Measurements from ENCODE around the gene HMGXB3. TPM values are rescaled to one million over a fixed set of nuclear protein-coding genes. Genes with fewer than 3 reads are reported as not detected.

HMGXB3 gene
- total RNA-seq, 4 donors from 2014 or later, result 19.7 to 27.0 (median 23.9) TPM

- DNase-seq, result no peak
- Histone ChIP-seq H3K4me1 (no peaks in the 10 kb centered on the region), H3K4me3 (no peak overlapping the region), H3K9me3 (no peaks in the 10 kb centered on the region), H3K27me3 (no peaks in the 10 kb centered on the region), H3K27ac (no peak overlapping the region), H3K36me3 (peaks cover 0 to 48% of the 10 kb centered on the region in 2 donors)
- in situ Hi-C loops (cut with MboI; ENCODE audit: low sequenced_read_pairs in 4 of 4) (no loop called here), intact Hi-C loops (cut with DNase I; ENCODE audit: low total_unique reads) (no loop called here)
- ATAC-seq, result no peak
- TF ChIP-seq POLR2A (IDR thresholded peaks at IDR 0.05) (no peak), CTCF (IDR thresholded peaks at IDR 0.05 in 4 of 5, conservative IDR thresholded peaks at IDR 0.05 in 1 of 5) (no peak)
Measured at GRCh38 chr5:150056075-150056443, 55.5 kb downstream of the HMGXB3 start.

GRCh38 chr5:150057052-150057451, 56.5 kb downstream of the HMGXB3 start:
- peaks cover 0 to 38% of the 10 kb centered on the region in 2 donors for H3K36me3 ChIP-seq
- no peak for ATAC-seq
- DNase-seq, result no peak
- intact Hi-C loops (cut with DNase I; ENCODE audit: low total_unique reads) (no loop called here), in situ Hi-C loops (cut with MboI; ENCODE audit: low sequenced_read_pairs in 4 of 4) (no loop called here)
- no peaks in the 10 kb centered on the region for H3K9me3 ChIP-seq
- TF ChIP-seq POLR2A (IDR thresholded peaks at IDR 0.05) (no peak), CTCF (IDR thresholded peaks at IDR 0.05 in 4 of 5, conservative IDR thresholded peaks at IDR 0.05 in 1 of 5) (no peak)
- no peaks in the 10 kb centered on the region for H3K27me3 ChIP-seq
- H3K27ac ChIP-seq, result no peak overlapping the region
- no peaks in the 10 kb centered on the region for H3K4me1 ChIP-seq
- no peak overlapping the region for H3K4me3 ChIP-seq

- Histone ChIP-seq H3K4me3 (no peak overlapping the region), H3K27ac (no peak overlapping the region), H3K27me3 (no peaks in the 10 kb centered on the region), H3K36me3 (peaks cover 0 to 33% of the 10 kb centered on the region in 2 donors), H3K9me3 (no peaks in the 10 kb centered on the region), H3K4me1 (no peaks in the 10 kb centered on the region)
- DNase-seq (no peak), ATAC-seq (no peak)
- intact Hi-C loops (cut with DNase I; ENCODE audit: low total_unique reads), result no loop called here
- TF ChIP-seq CTCF (IDR thresholded peaks at IDR 0.05 in 4 of 5, conservative IDR thresholded peaks at IDR 0.05 in 1 of 5) (no peak), POLR2A (IDR thresholded peaks at IDR 0.05) (no peak)
- in situ Hi-C loops (cut with MboI; ENCODE audit: low sequenced_read_pairs in 4 of 4), result no loop called here
Measured at GRCh38 chr5:150057511-150057910, 57.0 kb downstream of the HMGXB3 start.

GRCh38 chr5:150057996-150058395, 57.5 kb downstream of the HMGXB3 start:
- no peaks in the 10 kb centered on the region for H3K27me3 ChIP-seq
- DNase-seq, result no peak
- in situ Hi-C loops (cut with MboI; ENCODE audit: low sequenced_read_pairs in 4 of 4), result no loop called here
- TF ChIP-seq CTCF (IDR thresholded peaks at IDR 0.05 in 4 of 5, conservative IDR thresholded peaks at IDR 0.05 in 1 of 5) (no peak), POLR2A (IDR thresholded peaks at IDR 0.05) (no peak)
- H3K36me3 ChIP-seq, result peaks cover 0 to 29% of the 10 kb centered on the region in 2 donors
- no peak for ATAC-seq
- no peaks in the 10 kb centered on the region for H3K9me3 ChIP-seq
- intact Hi-C loops (cut with DNase I; ENCODE audit: low total_unique reads), result no loop called here
- H3K27ac ChIP-seq, result no peak overlapping the region
- H3K4me1 ChIP-seq, result no peaks in the 10 kb centered on the region
- H3K4me3 ChIP-seq, result no peak overlapping the region

GRCh38 chr5:150058480-150059126, 58.1 kb downstream of the HMGXB3 start:
- peak in 1 of 2 donors; percentile 21 for DNase-seq
- ATAC-seq, result peak in 1 of 2 donors; percentile 42
- no peak overlapping the region for H3K27ac ChIP-seq
- peaks cover 0 to 22% of the 10 kb centered on the region in 2 donors for H3K36me3 ChIP-seq
- H3K4me1 ChIP-seq, result no peaks in the 10 kb centered on the region
- in situ Hi-C loops (cut with MboI; ENCODE audit: low sequenced_read_pairs in 4 of 4) (no loop called here), intact Hi-C loops (cut with DNase I; ENCODE audit: low total_unique reads) (no loop called here)
- no peaks in the 10 kb centered on the region for H3K9me3 ChIP-seq
- H3K27me3 ChIP-seq, result no peaks in the 10 kb centered on the region
- no peak overlapping the region for H3K4me3 ChIP-seq
- no peak for TF ChIP-seq POLR2A (IDR thresholded peaks at IDR 0.05)
- no peak for TF ChIP-seq CTCF (IDR thresholded peaks at IDR 0.05 in 4 of 5, conservative IDR thresholded peaks at IDR 0.05 in 1 of 5)
